Endothelial cell of umbilical vein (primary cell): Measurements from ENCODE around the gene PEDS1. TPM values are rescaled to one million over a fixed set of nuclear protein-coding genes. Genes with fewer than 3 reads are reported as not detected.
"Not testable (repeated sequence)": the region's sequence is repeated elsewhere in the genome, so short reads cannot be mapped to it uniquely, and the experiment has no call there.

ENCODE experiments used
- BruUV-seq: library from RNA; stranded (reverse); fragments of 400-500 nt; replicated peaks from 2 replicates; lab custom pipeline; 2021; lab: Mats Ljungman, UMichigan
- CTCF ChIA-PET: fragments of 300-600, 350-600 bp; sonication (Branson Sonifier 250); formaldehyde crosslinking; loops from one replicate; lab custom pipeline; 2021; ENCODE audit warnings: antibody characterized with exemption, inconsistent platforms; lab: Charles Lee
- POLR2A ChIA-PET: fragments of 300-600, 350-600 bp; sonication (Branson Sonifier 250); formaldehyde crosslinking; loops from one replicate; lab custom pipeline; 2021; ENCODE audit warnings: antibody characterized with exemption, inconsistent platforms; lab: Charles Lee
- DNase-seq: peaks from one replicate; pipeline ENCODE4 v3.0.0-alpha.2; 2011; ENCODE audit warnings: low read depth, low spot score
- FAIRE-seq: peaks from 2 replicates; lab custom pipeline; 2011; peaks lifted over from hg19 to GRCh38; lab: Jason Lieb, UNC
- H2AFZ ChIP-seq: 2 replicates; pipeline ENCODE4 v1.6.0; 2012; ENCODE audit warnings: low read depth, low read length, control low read depth, inconsistent platforms
- H3K27ac ChIP-seq: 2 replicates; pipeline ENCODE4 v1.5.1; 2011; ENCODE audit warnings: low read depth, mild to moderate bottlenecking, control low read depth, low read length, moderate library complexity; ENCODE audit not compliant: insufficient read depth
- H3K27me3 ChIP-seq, 2 experiments: 2 replicates each; pipeline versions ENCODE4 v1.6.0 to v1.6.1; 2011; ENCODE audit warnings: low read length in 2 of 2, mixed read lengths in 1 of 2; ENCODE audit not compliant: control insufficient read depth in 2 of 2, insufficient read depth in 2 of 2
- H3K36me3 ChIP-seq, 2 experiments: 2 replicates in 1 of 2; 3 replicates in 1 of 2; pipeline ENCODE4 v1.5.1; 2011; ENCODE audit warnings: low read length in 2 of 2, mild to moderate bottlenecking in 1 of 2, moderate library complexity in 1 of 2; ENCODE audit not compliant: control insufficient read depth in 2 of 2, insufficient read depth in 2 of 2; ENCODE audit errors: extremely low read depth in 1 of 2
- H3K4me1 ChIP-seq: 3 replicates; pipeline ENCODE4 v1.5.1; 2011; ENCODE audit warnings: mild to moderate bottlenecking, low read length; ENCODE audit not compliant: control insufficient read depth, insufficient read depth; ENCODE audit errors: extremely low read depth
- H3K4me2 ChIP-seq: 2 replicates; pipeline ENCODE4 v1.6.1; 2011; ENCODE audit warnings: low read length, control low read depth, mixed read lengths; ENCODE audit not compliant: insufficient read depth
- H3K4me3 ChIP-seq, 3 experiments: fragments of 200-600 bp in 1 of 3; sonication (generic), shearing (Covaris generic) in 1 of 3; replicated peaks in 1 of 3; 2 replicates each; pipeline ENCODE4 v1.5.1; 2011 to 2016; ENCODE audit warnings: control low read depth in 3 of 3, low read length in 3 of 3, mild to moderate bottlenecking in 2 of 3, inconsistent platforms in 1 of 3, low read depth in 1 of 3, moderate library complexity in 1 of 3; ENCODE audit not compliant: insufficient read depth in 1 of 3
- H3K79me2 ChIP-seq: 2 replicates; pipeline ENCODE4 v1.6.0; 2012; ENCODE audit warnings: low read length, inconsistent platforms; ENCODE audit not compliant: control insufficient read depth, insufficient read depth
- H3K9ac ChIP-seq: replicated peaks from 2 replicates; pipeline ENCODE3; 2011; ENCODE audit warnings: low read length, control low read depth; ENCODE audit not compliant: insufficient read depth; ENCODE audit errors: extremely low read depth
- H3K9me1 ChIP-seq: replicated peaks from 3 replicates; pipeline ENCODE4 v1.6.0; 2011; ENCODE audit warnings: mild to moderate bottlenecking, low read length; ENCODE audit not compliant: control insufficient read depth, insufficient read depth; ENCODE audit errors: extremely low read depth
- H3K9me3 ChIP-seq: replicated peaks from 2 replicates; pipeline ENCODE4 v1.5.1; 2012; ENCODE audit warnings: low read length, inconsistent platforms; ENCODE audit not compliant: control insufficient read depth, insufficient read depth
- H4K20me1 ChIP-seq: replicated peaks from 2 replicates; pipeline ENCODE3; 2011; ENCODE audit warnings: mild to moderate bottlenecking, low read length; ENCODE audit not compliant: control insufficient read depth, insufficient read depth; ENCODE audit errors: extremely low read depth
- CTCF ChIP-seq, 2 donors: IDR thresholded peaks; 1 replicate in 1 of 2; 2 replicates in 1 of 2; pipeline ENCODE4 v1.5.1; 2011; ENCODE audit warnings: low read length in 2 of 2, mild to moderate bottlenecking in 2 of 2, moderate library complexity in 2 of 2, control low read depth in 1 of 2, inconsistent platforms in 1 of 2, low read depth in 1 of 2; ENCODE audit not compliant: insufficient read depth in 1 of 2; ENCODE audit errors: extremely low read depth in 1 of 2
- EZH2 ChIP-seq: IDR thresholded peaks from 2 replicates; pipeline ENCODE4 v1.6.1; 2012; ENCODE audit warnings: borderline replicate concordance, low read depth, mild to moderate bottlenecking, moderate library complexity, low read length, inconsistent platforms; ENCODE audit not compliant: severe bottlenecking
- FOS ChIP-seq: IDR thresholded peaks from 2 replicates; pipeline ENCODE4 v1.6.1; 2011; ENCODE audit warnings: mild to moderate bottlenecking, low read length, moderate library complexity, borderline replicate concordance; ENCODE audit not compliant: insufficient read depth
- GATA2 ChIP-seq: IDR thresholded peaks from 2 replicates; pipeline ENCODE4 v1.7.0; 2011; ENCODE audit warnings: low read depth, mild to moderate bottlenecking, moderate library complexity, mixed read lengths, low read length; ENCODE audit not compliant: insufficient read length, insufficient read depth
- POLR2A ChIP-seq: IDR thresholded peaks from 2 replicates; pipeline ENCODE4 v1.6.1; 2012; ENCODE audit warnings: low read depth, mild to moderate bottlenecking, control low read depth, low read length
- dilution Hi-C: fragments of 300-500 bp; cut with MboI; formaldehyde crosslinking; loops from one replicate; pipeline ENCODE4 v1.15.0; 2019; ENCODE audit warnings: low sequenced_read_pairs; ENCODE audit not compliant: extremely low pct_ligation_motif_present
- intact Hi-C: fragments of 100-400 bp; cut with micrococcal nuclease; formaldehyde crosslinking; loops from one replicate; pipeline ENCODE4 v1.10.0; 2022
- polyA plus RNA-seq, 4 experiments: library from polyadenylated mRNA; depleted of rRNA in 3 of 4; stranded (reverse) in 3 of 4; unstranded in 1 of 4; fragments of >200 nt; gene quantifications; 2 replicates each; pipeline versions ENCODE4 v1.2.1 to v1.2.3, GENCODE V29; 2011 to 2012; ENCODE audit warnings: missing spikeins in 1 of 4
- total RNA-seq: library from RNA; stranded (reverse); gene quantifications from 2 replicates; pipeline ENCODE4 v1.2.3, GENCODE V29; 2021

The PEDS1 gene
- total and polyA plus RNA-seq, 2 donors (not counting 3 experiments of a cell fraction or from before 2014, with no cell fraction given), result 62.7 to 131 TPM

GRCh38 chr20:50138479-50139393, 14.8 kb downstream of the PEDS1 start:
- H3K9me1 ChIP-seq, result no peaks in the 10 kb centered on the region
- H3K9ac ChIP-seq, result no peak overlapping the region
- no peaks in the 10 kb centered on the region for H4K20me1 ChIP-seq
- no peak overlapping the region for H3K4me2 ChIP-seq
- no peaks in the 10 kb centered on the region for H3K27me3 ChIP-seq
- peaks cover 88% of the 10 kb centered on the region for H3K79me2 ChIP-seq
- dilution Hi-C loops (no loop called here), intact Hi-C loops (no loop called here)
- no peak for DNase-seq
- ChIA-PET POLR2A (interaction anchor here (0.7 to 0.9 kb wide), 3 partner anchors 27 to 373 kb away, joined by 3 to 7 read pairs (median 4); no protein-coding TSS in a partner anchor), CTCF (interaction anchor here (0.6 to 4.2 kb wide), 11 partner anchors 8 to 160 kb away, joined by 3 to 30 read pairs (median 7); partner anchors contain the start of gene PEDS1)
- peak overlapping the region; percentile 3 for H3K27ac ChIP-seq
- peaks cover 26 to 33% of the 10 kb centered on the region in 2 experiments for H3K36me3 ChIP-seq
- no peak overlapping the region for H3K4me3 ChIP-seq
- H3K9me3 ChIP-seq, result no peaks in the 10 kb centered on the region
- no TSS peak for BruUV-seq
- peak in 1 of 2 donors; percentile 21 for TF ChIP-seq CTCF (IDR thresholded peaks at IDR 0.05; ENCODE audit: extremely low read depth in 1 of 2, insufficient read depth in 1 of 2, low read depth in 1 of 2, low read length in 2 of 2)
- no peak for TF ChIP-seq POLR2A
- FAIRE-seq, result no peak
- peaks cover 39% of the 10 kb centered on the region for H3K4me1 ChIP-seq
- H2AFZ ChIP-seq, result no peak overlapping the region

- POLR2A ChIA-PET, result no interaction called here
- intact Hi-C loops (no loop called here), dilution Hi-C loops (no loop called here)
- CTCF ChIA-PET, result interaction anchor here (0.6 to 4.2 kb wide), 11 partner anchors 9 to 159 kb away, joined by 3 to 30 read pairs (median 4); partner anchors contain the start of gene PEDS1
- H4K20me1 ChIP-seq, result no peaks in the 10 kb centered on the region
- H3K9me1 ChIP-seq, result no peaks in the 10 kb centered on the region
- no peak overlapping the region for H2AFZ ChIP-seq
- no peak overlapping the region for H3K9ac ChIP-seq
- DNase-seq (no peak), FAIRE-seq (no peak)
- BruUV-seq, result no TSS peak
- H3K27me3 ChIP-seq, result no peaks in the 10 kb centered on the region
- peaks cover 35% of the 10 kb centered on the region for H3K4me1 ChIP-seq
- H3K4me2 ChIP-seq, result no peak overlapping the region
- TF ChIP-seq GATA2 (no peak), EZH2 (no peak), FOS (no peak)
- H3K36me3 ChIP-seq, result peaks cover 25 to 33% of the 10 kb centered on the region in 2 experiments
- peaks cover 90% of the 10 kb centered on the region for H3K79me2 ChIP-seq
- H3K9me3 ChIP-seq, result no peaks in the 10 kb centered on the region
- H3K27ac ChIP-seq, result no peak overlapping the region
- no peak overlapping the region for H3K4me3 ChIP-seq
Measured at GRCh38 chr20:50138120-50138478, 15.4 kb downstream of the PEDS1 start.

GRCh38 chr20:50137702-50138101, 15.8 kb downstream of the PEDS1 start:
- H3K27me3 ChIP-seq, DNase-seq, H3K9ac ChIP-seq, H3K4me3 ChIP-seq, H2AFZ ChIP-seq, H3K9me1 ChIP-seq, intact Hi-C loops, BruUV-seq, H3K9me3 ChIP-seq, H3K4me2 ChIP-seq, H4K20me1 ChIP-seq, dilution Hi-C loops, H3K27ac ChIP-seq, POLR2A ChIA-PET: not testable (repeated sequence)
- peaks cover 90% of the 10 kb centered on the region for H3K79me2 ChIP-seq
- peak; percentile 12 for FAIRE-seq
- CTCF ChIA-PET, result interaction anchor here (0.6 to 4.2 kb wide), 8 partner anchors 8 to 159 kb away, joined by 3 to 30 read pairs (median 4); partner anchors contain the start of gene PEDS1
- H3K4me1 ChIP-seq, result peaks cover 31% of the 10 kb centered on the region
- peaks cover 21 to 30% of the 10 kb centered on the region in 2 experiments for H3K36me3 ChIP-seq
